OCI-LY1 (cell line): ENCODE data around the gene CDK9.

ENCODE experiments used
- EZH2 ChIP-seq: fragments of 200-600 bp; sonication (generic), shearing (Covaris generic); IDR thresholded peaks from 2 replicates; pipeline ENCODE4 v1.8.0; 2017; ENCODE audit warnings: borderline replicate concordance, mixed run types, mild to moderate bottlenecking, antibody characterized with exemption, low read length, moderate library complexity, mixed read lengths
- TF ChIP-seq, protein P1 (sequence below): fragments of 200-600 bp; sonication (generic), shearing (Covaris generic); IDR thresholded peaks from 2 replicates; pipeline ENCODE4 v1.5.1; 2017; ENCODE audit warnings: mild to moderate bottlenecking, antibody characterized with exemption, low read length, moderate library complexity, mixed read lengths

DNA sequence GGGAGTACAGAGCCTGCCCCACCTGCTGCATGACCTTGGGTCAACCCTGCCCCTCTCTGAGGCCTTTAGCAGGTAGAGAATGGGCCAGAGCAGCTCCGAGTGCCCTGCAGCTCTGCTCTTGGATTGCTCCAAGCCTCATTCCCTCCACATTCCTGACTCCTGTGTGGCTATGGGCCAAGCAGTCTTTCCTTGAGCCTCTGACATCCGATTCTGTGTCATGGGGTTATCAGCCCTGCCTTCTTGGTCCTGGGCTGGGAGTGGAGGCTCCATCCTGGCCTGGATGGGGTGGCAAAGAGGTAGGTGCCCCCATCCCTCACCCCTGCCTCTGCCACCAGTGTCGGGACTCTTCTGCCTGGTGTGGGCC, 30.5 kb downstream of the CDK9 start:
- TF ChIP-seq, protein P1, sequence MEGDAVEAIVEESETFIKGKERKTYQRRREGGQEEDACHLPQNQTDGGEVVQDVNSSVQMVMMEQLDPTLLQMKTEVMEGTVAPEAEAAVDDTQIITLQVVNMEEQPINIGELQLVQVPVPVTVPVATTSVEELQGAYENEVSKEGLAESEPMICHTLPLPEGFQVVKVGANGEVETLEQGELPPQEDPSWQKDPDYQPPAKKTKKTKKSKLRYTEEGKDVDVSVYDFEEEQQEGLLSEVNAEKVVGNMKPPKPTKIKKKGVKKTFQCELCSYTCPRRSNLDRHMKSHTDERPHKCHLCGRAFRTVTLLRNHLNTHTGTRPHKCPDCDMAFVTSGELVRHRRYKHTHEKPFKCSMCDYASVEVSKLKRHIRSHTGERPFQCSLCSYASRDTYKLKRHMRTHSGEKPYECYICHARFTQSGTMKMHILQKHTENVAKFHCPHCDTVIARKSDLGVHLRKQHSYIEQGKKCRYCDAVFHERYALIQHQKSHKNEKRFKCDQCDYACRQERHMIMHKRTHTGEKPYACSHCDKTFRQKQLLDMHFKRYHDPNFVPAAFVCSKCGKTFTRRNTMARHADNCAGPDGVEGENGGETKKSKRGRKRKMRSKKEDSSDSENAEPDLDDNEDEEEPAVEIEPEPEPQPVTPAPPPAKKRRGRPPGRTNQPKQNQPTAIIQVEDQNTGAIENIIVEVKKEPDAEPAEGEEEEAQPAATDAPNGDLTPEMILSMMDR: no peak
- no peak for TF ChIP-seq EZH2
